Uterus (tissue), 4 donors: ENCODE data around the gene PCDHA3. TPM values are rescaled to one million over a fixed set of nuclear protein-coding genes. Genes with fewer than 3 reads are reported as not detected.
"Not testable (repeated sequence)": the region's sequence is repeated elsewhere in the genome, so short reads cannot be mapped to it uniquely, and the experiment has no call there.

Source experiments
- DNase-seq, 2 donors: peaks; one replicate each; pipeline ENCODE4 v3.0.0-alpha.2; 2019 to 2020
- H3K27ac ChIP-seq, 2 donors: fragments of 200-600 bp; sonication (generic); 1 replicate in 1 of 2; 2 replicates in 1 of 2; pipeline ENCODE4 v1.5.1; 2016 to 2018
- H3K27me3 ChIP-seq, 2 donors: fragments of 200-600 bp; sonication (generic); one replicate each; pipeline ENCODE4 v1.5.1; 2018 to 2019; ENCODE audit warnings: control low read depth in 1 of 2
- H3K36me3 ChIP-seq, 2 donors: fragments of 200-600 bp; sonication (generic); one replicate each; pipeline ENCODE4 v1.5.1; 2019; ENCODE audit warnings: control low read depth in 1 of 2
- H3K4me1 ChIP-seq, 2 donors: fragments of 200-600 bp; sonication (generic); one replicate each; pipeline ENCODE4 v1.5.1; 2018 to 2019; ENCODE audit warnings: control low read depth in 1 of 2
- H3K4me3 ChIP-seq, 2 donors: fragments of 200-600 bp; sonication (generic); 1 replicate in 1 of 2; 2 replicates in 1 of 2; pipeline ENCODE4 v1.5.1; 2018 to 2019; ENCODE audit warnings: mild to moderate bottlenecking in 1 of 2
- H3K9me3 ChIP-seq, 2 donors: fragments of 200-600 bp; sonication (generic); one replicate each; pipeline ENCODE4 v1.5.1; 2019; ENCODE audit warnings: control low read depth in 1 of 2
- POLR2A ChIP-seq, 2 donors: fragments of 450-650 bp; IDR thresholded peaks; one replicate each; pipeline ENCODE4 v1.6.1; 2016; ENCODE audit warnings: antibody characterized with exemption in 2 of 2, mild to moderate bottlenecking in 1 of 2, moderate library complexity in 1 of 2
- intact Hi-C: fragments of 100-400 bp; cut with DNase I; formaldehyde crosslinking; loops from one replicate; pipeline ENCODE4 v1.15.1; 2023; ENCODE audit warnings: low total_unique reads
- total RNA-seq, 4 donors: library from RNA; depleted of rRNA in 3 of 4; stranded (reverse); fragments of >200 nt in 3 of 4; gene quantifications; one replicate each; pipeline versions ENCODE4 v1.1.0 to v1.2.4, GENCODE V29; 2014 to 2023
- TF ChIP-seq, protein P1 (sequence below), 4 experiments: fragments of 200-600 bp in 2 of 4; fragments of 450-650 bp in 2 of 4; sonication (generic) in 2 of 4; IDR thresholded peaks; one replicate each; pipeline ENCODE4 v1.5.1; 2016 to 2019; ENCODE audit warnings: antibody characterized with exemption in 4 of 4, mild to moderate bottlenecking in 2 of 4, moderate library complexity in 1 of 4
- donor health status: DM: yes; HTN: yes; CAD: no.

The PCDHA3 gene
- total RNA-seq, 4 donors from 2014 or later: 1.6 to 2.4 (median 1.8) TPM; not detected in 1

DNA sequence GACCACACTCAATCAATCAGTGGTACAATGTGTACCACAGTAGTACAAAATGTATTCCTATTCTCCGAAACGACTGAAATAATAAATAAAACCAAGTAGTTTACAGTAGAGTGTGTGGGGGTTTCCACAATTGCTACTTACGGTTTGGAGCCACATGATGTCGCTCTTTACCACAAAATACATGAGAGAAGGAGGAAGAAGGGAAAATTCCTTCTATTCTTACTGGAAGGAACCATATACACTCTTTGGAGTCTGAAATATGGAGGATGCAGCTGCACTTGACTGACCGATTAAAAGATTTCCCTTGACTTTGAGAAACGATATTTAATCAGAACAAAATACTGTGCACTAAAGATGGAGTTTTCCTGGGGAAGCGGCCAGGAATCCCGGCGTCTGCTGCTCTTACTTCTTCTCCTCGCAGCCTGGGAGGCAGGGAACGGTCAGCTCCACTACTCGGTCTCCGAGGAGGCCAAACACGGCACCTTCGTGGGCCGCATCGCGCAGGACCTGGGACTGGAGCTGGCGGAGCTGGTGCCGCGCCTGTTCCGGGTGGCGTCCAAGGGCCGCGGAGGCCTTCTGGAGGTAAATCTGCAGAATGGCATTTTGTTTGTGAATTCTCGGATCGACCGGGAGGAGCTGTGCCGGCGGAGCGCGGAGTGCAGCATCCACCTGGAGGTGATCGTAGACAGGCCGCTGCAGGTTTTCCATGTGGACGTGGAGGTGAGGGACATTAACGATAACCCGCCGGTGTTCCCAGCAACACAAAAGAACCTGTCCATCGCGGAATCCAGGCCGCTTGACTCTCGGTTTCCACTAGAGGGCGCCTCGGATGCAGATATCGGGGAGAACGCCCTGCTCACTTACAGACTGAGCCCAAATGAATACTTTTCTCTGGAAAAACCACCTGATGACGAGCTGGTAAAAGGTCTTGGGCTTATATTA, 6.2 kb downstream of the PCDHA3 start, which contains the start of gene PCDHA4:
PCDHA4 (plus strand) TSS at position 235 of the 942 bp plus-strand sequence.
- intact Hi-C loops: no loop called here
- H3K4me3 ChIP-seq: peak within 1 kb of the TSS; percentile 13 to 19
- peak within 1 kb of the TSS; percentile 33 to 44 for H3K27ac ChIP-seq
- no peaks in the 10 kb centered on the region for H3K27me3 ChIP-seq
- TF ChIP-seq, protein P1, sequence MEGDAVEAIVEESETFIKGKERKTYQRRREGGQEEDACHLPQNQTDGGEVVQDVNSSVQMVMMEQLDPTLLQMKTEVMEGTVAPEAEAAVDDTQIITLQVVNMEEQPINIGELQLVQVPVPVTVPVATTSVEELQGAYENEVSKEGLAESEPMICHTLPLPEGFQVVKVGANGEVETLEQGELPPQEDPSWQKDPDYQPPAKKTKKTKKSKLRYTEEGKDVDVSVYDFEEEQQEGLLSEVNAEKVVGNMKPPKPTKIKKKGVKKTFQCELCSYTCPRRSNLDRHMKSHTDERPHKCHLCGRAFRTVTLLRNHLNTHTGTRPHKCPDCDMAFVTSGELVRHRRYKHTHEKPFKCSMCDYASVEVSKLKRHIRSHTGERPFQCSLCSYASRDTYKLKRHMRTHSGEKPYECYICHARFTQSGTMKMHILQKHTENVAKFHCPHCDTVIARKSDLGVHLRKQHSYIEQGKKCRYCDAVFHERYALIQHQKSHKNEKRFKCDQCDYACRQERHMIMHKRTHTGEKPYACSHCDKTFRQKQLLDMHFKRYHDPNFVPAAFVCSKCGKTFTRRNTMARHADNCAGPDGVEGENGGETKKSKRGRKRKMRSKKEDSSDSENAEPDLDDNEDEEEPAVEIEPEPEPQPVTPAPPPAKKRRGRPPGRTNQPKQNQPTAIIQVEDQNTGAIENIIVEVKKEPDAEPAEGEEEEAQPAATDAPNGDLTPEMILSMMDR (IDR thresholded peaks at IDR 0.05): peak; percentile 15 to 43 (median 28)
- TF ChIP-seq POLR2A (IDR thresholded peaks at IDR 0.05): no peak
- H3K36me3 ChIP-seq: no peaks in the 10 kb centered on the region
- H3K4me1 ChIP-seq: no peaks in the 10 kb centered on the region
- DNase-seq: peak; percentile 32 to 45
- H3K9me3 ChIP-seq: no peaks in the 10 kb centered on the region

DNA sequence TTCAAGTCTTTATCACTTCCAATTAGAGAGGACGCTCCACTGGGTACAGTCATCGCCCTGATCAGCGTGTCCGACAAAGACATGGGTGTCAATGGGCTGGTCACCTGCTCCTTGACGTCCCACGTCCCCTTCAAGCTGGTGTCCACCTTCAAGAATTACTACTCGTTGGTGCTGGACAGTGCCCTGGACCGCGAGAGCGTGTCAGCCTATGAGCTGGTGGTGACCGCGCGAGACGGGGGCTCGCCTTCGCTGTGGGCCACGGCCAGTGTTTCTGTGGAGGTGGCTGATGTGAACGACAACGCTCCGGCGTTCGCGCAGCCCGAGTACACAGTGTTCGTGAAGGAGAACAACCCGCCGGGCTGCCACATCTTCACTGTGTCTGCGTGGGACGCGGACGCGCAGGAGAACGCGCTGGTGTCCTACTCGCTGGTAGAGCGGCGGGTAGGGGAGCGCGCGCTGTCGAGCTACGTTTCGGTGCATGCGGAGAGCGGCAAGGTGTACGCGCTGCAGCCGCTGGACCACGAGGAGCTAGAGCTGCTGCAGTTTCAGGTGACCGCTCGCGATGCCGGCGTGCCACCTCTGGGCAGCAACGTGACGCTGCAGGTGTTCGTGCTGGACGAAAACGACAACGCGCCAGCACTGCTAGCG, 7.5 kb downstream of the PCDHA3 start:
- not testable (repeated sequence) for DNase-seq

DNA sequence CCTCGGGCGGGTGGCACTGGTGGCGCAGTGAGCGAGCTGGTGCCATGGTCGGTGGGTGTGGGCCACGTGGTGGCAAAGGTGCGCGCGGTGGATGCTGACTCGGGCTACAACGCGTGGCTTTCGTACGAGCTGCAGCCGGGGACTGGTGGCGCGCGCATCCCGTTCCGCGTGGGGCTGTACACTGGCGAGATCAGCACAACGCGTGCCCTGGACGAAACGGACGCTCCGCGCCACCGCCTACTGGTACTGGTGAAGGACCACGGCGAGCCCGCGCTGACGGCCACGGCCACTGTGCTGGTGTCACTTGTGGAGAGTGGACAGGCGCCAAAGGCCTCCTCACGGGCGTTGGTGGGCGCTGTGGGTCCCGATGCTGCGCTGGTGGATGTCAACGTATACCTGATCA, 8.0 kb downstream of the PCDHA3 start:
- peak in 1 of 2 donors; percentile 13 for DNase-seq
- intact Hi-C loops: no loop called here
- H3K9me3 ChIP-seq: no peaks in the 10 kb centered on the region

More for the DNA sequence above, 7.5 kb downstream of the PCDHA3 start:
- H3K9me3 ChIP-seq, H3K4me3 ChIP-seq, intact Hi-C loops, H3K4me1 ChIP-seq, H3K36me3 ChIP-seq, H3K27ac ChIP-seq, H3K27me3 ChIP-seq: not testable (repeated sequence)

DNA sequence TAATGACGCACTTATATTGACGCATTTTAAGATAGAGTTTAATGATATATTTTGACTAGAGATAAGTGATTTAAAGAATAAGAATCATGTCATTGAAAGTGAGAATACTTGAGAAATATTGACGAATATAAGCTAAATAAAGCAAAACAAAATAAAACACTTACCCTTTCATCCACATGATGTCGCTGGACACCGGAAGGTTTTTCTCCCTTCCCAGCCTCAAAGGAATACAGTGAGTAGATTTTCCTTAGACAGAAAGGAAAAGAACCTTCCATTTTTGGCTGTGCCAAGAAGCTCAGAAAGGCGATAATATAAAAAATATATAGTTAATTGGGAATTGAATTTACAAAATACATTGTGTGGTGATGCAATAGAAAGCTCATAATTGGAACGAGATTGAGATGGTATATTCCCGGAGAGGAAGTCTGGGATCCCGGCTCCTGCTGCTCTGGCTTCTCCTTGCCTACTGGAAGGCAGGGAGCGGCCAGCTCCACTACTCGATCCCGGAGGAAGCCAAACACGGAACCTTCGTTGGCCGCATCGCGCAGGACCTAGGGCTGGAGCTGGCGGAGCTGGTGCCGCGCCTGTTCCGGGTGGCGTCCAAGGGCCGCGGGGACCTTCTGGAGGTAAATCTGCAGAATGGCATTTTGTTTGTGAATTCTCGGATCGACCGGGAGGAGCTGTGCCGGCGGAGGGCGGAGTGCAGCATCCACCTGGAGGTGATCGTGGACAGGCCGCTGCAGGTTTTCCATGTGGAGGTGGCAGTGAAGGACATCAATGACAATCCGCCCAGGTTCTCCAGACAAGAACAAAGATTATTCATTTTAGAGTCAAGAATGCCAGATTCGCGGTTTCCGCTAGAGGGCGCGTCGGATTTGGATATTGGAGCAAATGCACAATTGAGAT, 20.8 kb downstream of the PCDHA3 start, which contains the start of gene PCDHA5:
PCDHA5 (plus strand) TSS at position 239 of the 906 bp plus-strand sequence.
- no peak within 1 kb of the TSS for H3K4me3 ChIP-seq
- no peaks in the 10 kb centered on the region for H3K4me1 ChIP-seq
- intact Hi-C loops: no loop called here
- no peak within 1 kb of the TSS for H3K27ac ChIP-seq
- H3K9me3 ChIP-seq: peaks cover 0 to 8% of the 10 kb centered on the region in 2 donors
- DNase-seq: peak in 1 of 2 donors; percentile 31
- TF ChIP-seq, protein P1 (IDR thresholded peaks at IDR 0.05): peak in 2 of 4 experiments; percentile 22 to 25
- TF ChIP-seq POLR2A (IDR thresholded peaks at IDR 0.05): no peak
- H3K36me3 ChIP-seq: no peaks in the 10 kb centered on the region
- peaks cover 0 to 12% of the 10 kb centered on the region in 2 donors for H3K27me3 ChIP-seq

More for the DNA sequence above, 8.0 kb downstream of the PCDHA3 start:
- Histone ChIP-seq H3K27ac (no peak overlapping the region), H3K36me3 (no peaks in the 10 kb centered on the region), H3K4me3 (no peak overlapping the region), H3K27me3 (no peaks in the 10 kb centered on the region), H3K4me1 (no peaks in the 10 kb centered on the region)
- TF ChIP-seq, protein P1 (IDR thresholded peaks at IDR 0.05): no peak
- no peak for TF ChIP-seq POLR2A (IDR thresholded peaks at IDR 0.05)

DNA sequence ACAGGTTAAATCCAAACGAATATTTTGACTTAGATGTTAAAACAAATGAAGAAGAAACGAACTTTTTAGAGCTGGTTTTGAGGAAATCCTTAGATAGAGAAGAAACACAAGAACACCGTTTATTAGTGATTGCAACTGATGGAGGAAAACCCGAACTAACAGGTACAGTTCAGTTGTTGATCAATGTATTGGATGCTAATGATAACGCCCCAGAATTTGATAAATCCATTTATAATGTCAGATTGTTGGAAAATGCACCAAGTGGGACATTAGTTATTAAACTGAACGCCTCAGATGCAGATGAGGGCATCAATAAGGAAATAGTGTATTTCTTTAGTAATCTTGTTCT, 21.4 kb downstream of the PCDHA3 start:
- intact Hi-C loops: no loop called here
- H3K9me3 ChIP-seq: peaks cover 0 to 13% of the 10 kb centered on the region in 2 donors
- H3K27me3 ChIP-seq: peaks cover 0 to 12% of the 10 kb centered on the region in 2 donors
- DNase-seq: no peak
- H3K36me3 ChIP-seq: no peaks in the 10 kb centered on the region
- H3K4me1 ChIP-seq: no peaks in the 10 kb centered on the region
- H3K27ac ChIP-seq: no peak overlapping the region
- H3K4me3 ChIP-seq: no peak overlapping the region
- no peak for TF ChIP-seq POLR2A (IDR thresholded peaks at IDR 0.05)
- TF ChIP-seq, protein P1 (IDR thresholded peaks at IDR 0.05): no peak

DNA sequence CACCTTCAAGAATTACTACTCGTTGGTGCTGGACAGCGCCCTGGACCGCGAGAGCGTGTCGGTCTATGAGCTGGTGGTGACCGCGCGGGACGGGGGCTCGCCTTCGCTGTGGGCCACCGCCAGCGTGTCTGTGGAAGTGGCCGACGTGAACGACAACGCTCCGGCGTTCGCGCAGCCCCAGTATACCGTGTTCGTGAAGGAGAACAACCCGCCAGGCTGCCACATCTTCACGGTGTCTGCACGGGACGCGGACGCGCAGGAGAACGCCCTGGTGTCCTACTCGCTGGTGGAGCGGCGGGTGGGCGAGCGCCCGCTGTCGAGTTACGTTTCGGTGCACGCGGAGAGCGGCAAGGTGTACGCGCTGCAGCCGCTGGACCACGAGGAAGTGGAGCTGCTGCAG, 22.1 kb downstream of the PCDHA3 start:
- H3K27ac ChIP-seq, H3K36me3 ChIP-seq, H3K4me1 ChIP-seq, intact Hi-C loops, DNase-seq, H3K4me3 ChIP-seq: not testable (repeated sequence)
- Histone ChIP-seq H3K27me3 (peaks cover 0 to 12% of the 10 kb centered on the region in 2 donors), H3K9me3 (peaks cover 0 to 13% of the 10 kb centered on the region in 2 donors)
